Measurements from ENCODE around the gene KIF3A. TPM values are rescaled to one million over a fixed set of nuclear protein-coding genes. Genes with fewer than 3 reads are reported as not detected.

KIF3A gene
- total RNA-seq: 12.9 and 15.8 TPM in 2 replicates

GRCh38 chr5:132736853-132737833, at the start of gene KIF3A:
Gene KIF3A, minus strand, starts transcription at chr5:132737546. Its CDS starts 127 bp downstream, at chr5:132737419.

GRCh38 chr5:132777209-132778069, 40.1 kb upstream of the KIF3A start, which contains the start of gene SEPTIN8:
Gene SEPTIN8, minus strand, starts transcription at chr5:132777239. Its CDS starts 102 bp downstream, at chr5:132777137.

GRCh38 chr5:132746954-132747615, 9.7 kb upstream of the KIF3A start, which contains the start of gene CCNI2:
Gene CCNI2, plus strand, starts transcription at chr5:132747426. Its CDS starts 70 bp downstream, at chr5:132747496.

GRCh38 chr5:132673939-132674630, 63.3 kb downstream of the KIF3A start, which contains the start of gene IL4:
Gene IL4, plus strand, starts transcription at chr5:132673989. Its CDS starts 62 bp downstream, at chr5:132674051.

GRCh38 chr5:132657676-132658380, 79.5 kb downstream of the KIF3A start, which contains the start of gene IL13:
Gene IL13, plus strand, starts transcription at chr5:132658173. Its CDS starts 14 bp downstream, at chr5:132658187.

Other genes starting within 250 kb of the KIF3A start
- 9.7 and 14.5 TPM in 2 replicates for gene IRF1, start 246.8 kb downstream of the KIF3A start, total RNA-seq
- gene IL5, start 194.0 kb downstream of the KIF3A start, total RNA-seq: not detected in 2 replicates
- 34.3 and 36.6 TPM in 2 replicates for gene RAD50, start 180.6 kb downstream of the KIF3A start, total RNA-seq
- not detected in 2 replicates for gene IL13, start 79.4 kb downstream of the KIF3A start, total RNA-seq
- gene IL4, start 63.6 kb downstream of the KIF3A start, total RNA-seq: not detected in 2 replicates
- gene CCNI2, start 9.9 kb upstream of the KIF3A start, total RNA-seq: 0.22 TPM in 1 of 2 replicates, not detected in the other
- 48.0 and 58.6 TPM in 2 replicates for gene SEPTIN8, start 39.7 kb upstream of the KIF3A start, total RNA-seq
- not detected in 2 replicates for gene SOWAHA, start 75.8 kb upstream of the KIF3A start, total RNA-seq
- gene SHROOM1, start 93.1 kb upstream of the KIF3A start, total RNA-seq: 5.3 and 8.5 TPM in 2 replicates
- under 0.01 and 0.14 TPM in 2 replicates for gene GDF9, start 128.9 kb upstream of the KIF3A start, total RNA-seq
- 67.9 and 92.2 TPM in 2 replicates for gene UQCRQ, start 129.1 kb upstream of the KIF3A start, total RNA-seq
- gene LEAP2, start 136.1 kb upstream of the KIF3A start, total RNA-seq: 0.50 and 0.53 TPM in 2 replicates
- 97.6 and 99.3 TPM in 2 replicates for gene AFF4, start 226.1 kb upstream of the KIF3A start, total RNA-seq

All from thoracic aorta endothelial cell (primary cell).